HAP-1 (cell line): ENCODE results near the gene MCF2L2.

Source experiments
- DNase-seq, 2 experiments: peaks; one replicate each; pipeline ENCODE4 v3.0.0-alpha.2; 2016 to 2020; ENCODE audit warnings: low spot score in 2 of 2
- H3K27me3 ChIP-seq: fragments of 250-450 bp; sonication (Bioruptor Pico); 2 replicates; pipeline ENCODE4 v1.5.1; 2020; ENCODE audit warnings: low read depth, mild to moderate bottlenecking, moderate library complexity
- H3K36me3 ChIP-seq: fragments of 250-450 bp; sonication (Bioruptor Pico); replicated peaks from 2 replicates; pipeline ENCODE4 v1.5.1; 2020; ENCODE audit warnings: mild to moderate bottlenecking
- H3K4me1 ChIP-seq: fragments of 250-450 bp; sonication (Bioruptor Pico); 2 replicates; pipeline ENCODE4 v1.5.1; 2020; ENCODE audit warnings: mild to moderate bottlenecking
- H3K4me3 ChIP-seq: fragments of 250-450 bp; sonication (Bioruptor Pico); 2 replicates; pipeline ENCODE4 v1.5.1; 2020; ENCODE audit warnings: mild to moderate bottlenecking, moderate library complexity
- H3K9me3 ChIP-seq: fragments of 250-450 bp; sonication (Bioruptor Pico); 2 replicates; pipeline ENCODE4 v1.5.1; 2020; ENCODE audit warnings: mild to moderate bottlenecking, moderate library complexity
- in situ Hi-C: fragments of 300-500 bp; cut with MboI; formaldehyde crosslinking; loops from 3 replicates; pipeline ENCODE4 v1.14.3; 2020; ENCODE audit warnings: low sequenced_read_pairs, inconsistent platforms, mixed read lengths

The MCF2L2 gene

DNA sequence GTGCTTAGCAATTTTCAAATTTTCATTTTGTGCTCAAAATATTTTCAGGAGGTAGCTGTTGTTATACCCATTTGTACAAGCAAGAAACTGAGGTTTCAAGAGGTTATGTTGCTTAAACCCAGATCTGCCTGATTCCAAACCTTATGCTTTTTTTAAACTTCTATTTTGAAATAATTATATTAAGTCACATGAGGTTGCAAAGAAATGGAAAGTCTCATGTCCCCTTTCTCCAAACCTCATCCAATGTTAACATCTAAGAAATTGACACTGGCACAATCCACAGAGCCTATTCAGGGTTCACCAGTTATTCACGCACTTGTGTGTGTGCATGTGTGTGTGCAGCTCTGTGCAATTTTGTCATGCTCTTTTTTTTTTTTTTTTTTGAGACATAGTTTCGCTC is 140.3 kb downstream of the MCF2L2 start:
- Histone ChIP-seq H3K9me3 (no peaks in the 10 kb centered on the region), H3K27me3 (no peaks in the 10 kb centered on the region), H3K4me3 (no peak overlapping the region), H3K4me1 (peaks cover 12% of the 10 kb centered on the region), H3K36me3 (no peaks in the 10 kb centered on the region)
- in situ Hi-C loops: no loop called here
- DNase-seq: no peak

DNA sequence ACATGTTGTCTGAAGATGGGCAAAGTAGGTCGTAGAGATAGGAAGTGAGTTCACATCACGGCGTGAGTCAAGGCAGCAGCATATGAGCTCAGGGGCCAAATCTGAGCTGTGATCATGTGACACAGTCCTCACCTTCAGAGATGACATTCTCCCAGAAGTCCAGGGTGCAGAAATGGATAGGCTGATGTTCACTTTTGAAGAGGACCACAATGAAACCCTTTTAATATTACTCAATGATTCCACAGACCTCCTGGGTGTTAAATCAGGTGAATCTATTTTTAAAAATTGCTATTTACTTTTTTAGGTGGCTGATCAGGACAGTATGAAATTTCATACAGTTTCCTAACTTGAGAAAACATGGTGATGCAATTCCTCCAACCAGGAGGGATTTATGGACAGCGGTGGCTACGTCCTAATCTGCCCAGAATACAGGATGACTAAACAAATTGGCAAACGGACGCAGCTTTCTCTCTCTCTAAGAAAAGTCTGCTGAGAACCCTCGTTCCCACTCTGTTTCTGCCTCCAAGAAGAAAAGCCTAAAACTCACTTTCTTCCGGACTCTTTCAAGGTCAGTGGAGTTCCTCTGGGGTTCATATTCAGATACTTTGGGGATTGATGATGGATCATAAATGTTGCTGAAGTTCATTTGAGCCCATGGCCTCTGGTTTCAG is 141.0 kb downstream of the MCF2L2 start:
- Histone ChIP-seq H3K9me3 (no peaks in the 10 kb centered on the region), H3K36me3 (no peaks in the 10 kb centered on the region), H3K27me3 (no peaks in the 10 kb centered on the region), H3K4me1 (peaks cover 12% of the 10 kb centered on the region), H3K4me3 (no peak overlapping the region)
- no peak for DNase-seq
- in situ Hi-C loops: no loop called here

DNA sequence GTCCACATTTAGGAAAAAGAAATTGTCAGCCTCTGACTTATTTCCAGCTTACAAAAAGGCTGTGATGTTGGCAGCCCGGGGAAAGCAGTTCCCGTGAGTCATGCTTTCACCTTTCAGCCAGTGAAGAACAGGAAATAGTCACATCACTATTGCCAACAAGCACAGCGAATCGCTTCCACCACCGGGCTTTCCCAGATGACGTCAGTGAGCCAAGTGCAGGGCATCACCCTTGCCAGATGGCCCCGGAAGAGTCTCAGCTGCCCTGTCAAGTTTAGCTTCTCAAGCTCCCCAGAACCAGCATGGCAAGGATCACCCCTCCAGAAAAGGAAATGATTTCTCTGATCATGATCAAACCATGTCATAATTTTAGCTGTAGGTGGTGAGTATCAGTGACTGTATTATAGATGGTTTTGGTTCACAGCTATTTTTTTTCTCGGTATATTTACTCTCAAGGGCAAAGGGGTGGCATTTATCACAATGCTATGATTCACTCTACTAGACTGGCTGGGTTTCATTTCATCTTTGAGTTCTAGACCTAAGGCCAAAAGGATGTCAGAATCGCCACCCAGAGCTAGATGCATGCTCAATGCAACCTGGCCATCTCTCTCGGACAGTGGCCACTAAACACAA is 142.5 kb downstream of the MCF2L2 start:
- no peak for DNase-seq
- Histone ChIP-seq H3K36me3 (no peaks in the 10 kb centered on the region), H3K4me3 (no peak overlapping the region), H3K4me1 (peaks cover under 1% of the 10 kb centered on the region), H3K9me3 (no peaks in the 10 kb centered on the region), H3K27me3 (no peaks in the 10 kb centered on the region)
- in situ Hi-C loops: no loop called here

DNA sequence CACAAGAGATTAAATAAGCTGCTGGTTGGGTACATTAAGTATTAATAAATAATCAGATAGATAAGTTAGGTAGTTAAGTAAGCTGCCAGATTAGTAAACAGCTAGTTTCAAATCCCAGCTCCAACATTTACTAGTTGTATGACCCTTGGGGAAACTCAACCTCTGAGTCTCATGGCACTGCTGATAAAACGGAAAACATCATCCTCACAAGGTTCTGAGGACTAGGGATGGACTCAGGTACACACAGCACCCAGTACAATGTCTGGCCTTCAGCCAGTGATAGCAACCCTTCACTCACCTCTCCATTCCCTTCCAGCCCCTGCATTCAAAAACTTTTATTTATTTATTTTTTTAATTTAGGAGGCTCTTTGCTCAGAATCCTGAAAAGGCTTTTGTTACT is 143.1 kb downstream of the MCF2L2 start:
- Histone ChIP-seq H3K4me3 (no peak overlapping the region), H3K4me1 (no peaks in the 10 kb centered on the region), H3K36me3 (no peaks in the 10 kb centered on the region), H3K9me3 (no peaks in the 10 kb centered on the region), H3K27me3 (no peaks in the 10 kb centered on the region)
- DNase-seq: no peak
- in situ Hi-C loops: no loop called here

DNA sequence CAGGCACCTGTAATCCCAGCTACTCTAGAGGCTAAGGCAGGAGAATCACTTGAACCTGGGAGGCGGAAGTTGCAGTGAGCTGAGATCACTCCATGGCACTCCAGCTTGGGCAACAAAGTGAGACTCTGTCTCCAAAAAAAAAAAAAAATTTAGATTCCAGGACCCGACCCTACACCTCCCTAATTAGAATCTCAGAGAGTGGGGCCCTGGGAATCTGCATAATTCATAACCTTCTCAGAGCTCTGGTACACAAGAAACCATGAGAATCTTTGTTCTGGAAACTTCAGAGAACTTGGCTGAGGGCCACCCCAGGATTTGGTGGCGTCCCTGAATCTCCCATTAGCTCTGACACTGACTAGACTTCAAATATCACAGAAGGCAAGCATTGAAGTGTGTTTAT is 143.8 kb downstream of the MCF2L2 start:
- Histone ChIP-seq H3K36me3 (no peaks in the 10 kb centered on the region), H3K4me3 (no peak overlapping the region), H3K27me3 (no peaks in the 10 kb centered on the region), H3K9me3 (no peaks in the 10 kb centered on the region), H3K4me1 (no peaks in the 10 kb centered on the region)
- in situ Hi-C loops: no loop called here
- no peak for DNase-seq

DNA sequence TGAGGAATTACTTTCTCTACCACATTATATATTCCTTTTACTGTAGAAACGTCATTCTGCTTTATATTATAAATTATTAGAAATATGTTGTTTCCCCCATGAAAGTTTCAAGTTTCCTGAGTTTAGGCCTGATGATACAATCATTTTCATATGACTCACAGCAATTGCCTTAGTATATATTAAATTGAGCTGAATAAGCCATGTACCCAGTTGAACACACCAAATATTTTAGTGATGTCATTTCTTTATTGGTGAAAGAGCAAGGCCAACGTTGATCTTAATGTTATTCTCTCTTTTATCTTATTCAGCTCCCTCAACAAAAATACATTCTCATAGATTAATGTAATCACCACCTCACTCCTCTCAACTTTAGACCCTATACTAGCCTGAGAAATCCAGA is 144.5 kb downstream of the MCF2L2 start:
- no peaks in the 10 kb centered on the region for H3K9me3 ChIP-seq
- DNase-seq: no peak
- in situ Hi-C loops: no loop called here
- no peaks in the 10 kb centered on the region for H3K27me3 ChIP-seq
- H3K36me3 ChIP-seq: no peaks in the 10 kb centered on the region
- no peaks in the 10 kb centered on the region for H3K4me1 ChIP-seq
- no peak overlapping the region for H3K4me3 ChIP-seq

DNA sequence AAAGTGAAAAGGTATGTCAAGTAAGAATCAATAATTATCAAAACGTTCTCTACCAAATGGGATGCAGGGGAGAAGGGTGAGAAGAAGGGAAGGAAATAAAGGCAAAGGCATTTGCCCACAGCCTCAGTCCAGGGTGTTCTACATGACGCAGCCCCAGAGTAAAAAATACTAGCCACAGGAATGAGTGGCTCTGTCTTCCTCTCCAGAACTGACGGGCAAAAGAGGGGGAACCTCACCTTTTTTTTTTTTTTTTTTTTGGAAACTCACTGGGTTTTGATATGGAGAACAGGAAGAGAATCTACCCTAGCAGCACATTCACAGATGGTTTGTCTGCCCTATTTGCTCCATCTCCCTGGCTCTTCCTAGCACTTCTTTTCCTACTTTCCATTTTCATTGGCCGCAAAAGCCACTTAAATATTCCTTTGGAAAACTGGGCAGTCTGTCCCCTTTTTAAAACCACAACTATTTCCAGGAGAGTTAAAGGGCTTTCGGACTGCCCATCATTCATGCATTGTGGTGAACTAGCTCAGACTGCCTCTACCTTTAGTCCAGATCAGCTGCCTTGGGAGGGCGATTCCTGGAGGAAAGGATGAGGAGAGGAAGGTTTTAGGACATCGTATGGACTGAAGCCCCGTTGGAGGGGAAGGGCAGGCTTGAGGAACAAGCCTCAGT is 147.2 kb downstream of the MCF2L2 start:
- Histone ChIP-seq H3K4me3 (no peak overlapping the region), H3K9me3 (no peaks in the 10 kb centered on the region), H3K4me1 (no peaks in the 10 kb centered on the region), H3K27me3 (no peaks in the 10 kb centered on the region), H3K36me3 (no peaks in the 10 kb centered on the region)
- in situ Hi-C loops: no loop called here
- DNase-seq: no peak

DNA sequence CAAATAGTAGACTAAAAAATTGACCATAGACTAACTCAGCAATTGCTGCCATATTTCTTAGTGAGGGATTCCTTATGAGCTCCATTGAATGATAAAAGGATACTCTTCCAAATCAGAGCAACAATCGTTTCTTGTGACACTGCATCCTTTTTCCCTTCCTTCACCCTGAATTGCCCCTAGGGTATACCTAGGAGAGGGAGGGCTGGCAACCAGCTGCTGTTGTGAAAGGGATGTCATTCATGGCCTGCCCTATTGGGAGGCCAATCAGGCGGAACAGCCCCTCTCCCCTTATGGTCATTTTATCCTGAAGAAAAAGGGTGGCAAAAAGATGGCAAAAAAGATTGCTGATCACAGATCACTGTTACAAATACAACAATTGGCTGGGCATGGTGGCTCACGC is 149.0 kb downstream of the MCF2L2 start:
- in situ Hi-C loops: no loop called here
- no peaks in the 10 kb centered on the region for H3K9me3 ChIP-seq
- no peaks in the 10 kb centered on the region for H3K36me3 ChIP-seq
- no peak for DNase-seq
- H3K27me3 ChIP-seq: no peaks in the 10 kb centered on the region
- H3K4me3 ChIP-seq: no peak overlapping the region
- 0 out of 2 replicates have a peak, but pooled peaks cover 3% of the 10 kb centered on the region for H3K4me1 ChIP-seq

DNA sequence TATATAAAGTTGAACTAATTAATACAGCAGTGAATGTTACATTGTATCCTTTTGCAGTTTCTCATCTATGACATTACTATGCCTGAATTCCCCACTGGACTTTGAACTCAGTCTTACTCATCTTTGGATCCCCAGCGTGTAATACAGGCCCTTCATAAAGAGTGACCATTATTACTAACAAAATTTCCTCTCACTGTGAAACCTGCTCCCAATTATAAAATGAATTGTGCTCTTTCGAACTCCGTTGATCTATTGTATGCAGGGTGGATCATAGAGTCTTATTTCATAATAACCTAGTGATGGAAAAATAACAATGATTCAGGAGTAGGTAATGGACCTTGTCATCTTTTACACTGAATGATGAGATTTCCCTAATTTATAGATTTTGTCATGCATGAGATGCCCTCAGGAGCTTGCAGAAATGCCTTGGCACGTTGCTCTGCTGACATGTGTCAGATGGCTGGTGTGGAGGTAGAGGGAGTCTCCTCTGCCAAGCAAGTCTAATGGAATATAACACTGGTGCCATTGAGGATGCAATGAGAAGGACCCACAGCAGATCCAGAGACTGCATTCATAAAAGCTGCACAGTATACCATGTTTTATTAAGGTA is 149.8 kb downstream of the MCF2L2 start:
- H3K36me3 ChIP-seq: no peaks in the 10 kb centered on the region
- H3K4me3 ChIP-seq: no peak overlapping the region
- H3K4me1 ChIP-seq: 0 out of 2 replicates have a peak, but pooled peaks cover 3% of the 10 kb centered on the region
- no peak for DNase-seq
- in situ Hi-C loops: no loop called here
- no peaks in the 10 kb centered on the region for H3K27me3 ChIP-seq
- H3K9me3 ChIP-seq: no peaks in the 10 kb centered on the region

DNA sequence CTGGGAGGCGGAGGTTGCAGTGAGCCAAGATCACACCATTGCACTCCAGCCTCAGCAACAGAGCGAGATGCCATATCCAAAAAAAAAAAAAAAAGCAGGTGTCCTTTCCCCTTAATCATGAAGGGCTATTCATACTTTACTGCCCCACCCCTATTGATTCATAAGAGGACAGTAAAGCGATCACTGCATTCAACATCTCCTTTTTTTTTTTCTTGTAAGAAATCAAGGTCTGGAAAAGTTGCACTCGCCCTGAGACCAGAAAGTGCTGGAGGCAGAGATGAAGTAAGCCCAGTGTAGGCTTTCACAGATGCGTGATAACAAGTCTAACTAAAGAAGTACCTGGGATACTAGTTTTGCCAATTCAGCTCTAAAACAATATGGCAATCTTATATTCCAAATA is 151.2 kb downstream of the MCF2L2 start:
- H3K36me3 ChIP-seq: no peaks in the 10 kb centered on the region
- in situ Hi-C loops: no loop called here
- 0 out of 2 replicates have a peak, but pooled peaks cover 3% of the 10 kb centered on the region for H3K4me1 ChIP-seq
- no peak for DNase-seq
- H3K27me3 ChIP-seq: no peaks in the 10 kb centered on the region
- H3K9me3 ChIP-seq: no peaks in the 10 kb centered on the region
- no peak overlapping the region for H3K4me3 ChIP-seq

DNA sequence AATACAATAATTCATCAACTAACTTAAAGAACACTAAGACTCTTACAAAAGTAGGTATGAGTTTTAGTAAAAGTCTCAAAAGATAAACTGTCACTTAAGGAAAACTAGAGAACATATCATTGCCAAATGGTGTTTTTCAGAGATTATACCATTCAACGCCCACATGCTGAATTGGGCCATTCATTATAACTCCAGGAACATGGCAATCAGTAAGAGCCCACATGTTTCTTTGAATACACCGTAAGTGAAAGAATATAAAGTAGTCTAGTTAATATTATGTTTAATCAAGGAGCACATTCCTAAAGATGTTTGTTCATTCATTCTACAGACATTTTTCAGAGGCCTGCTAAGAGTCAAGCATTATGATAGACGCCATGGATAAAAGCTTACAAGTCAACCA is 152.5 kb downstream of the MCF2L2 start:
- Histone ChIP-seq H3K9me3 (no peaks in the 10 kb centered on the region), H3K36me3 (no peaks in the 10 kb centered on the region), H3K4me3 (no peak overlapping the region), H3K27me3 (no peaks in the 10 kb centered on the region), H3K4me1 (0 out of 2 replicates have a peak, but pooled peaks cover 3% of the 10 kb centered on the region)
- DNase-seq: no peak
- in situ Hi-C loops: no loop called here

DNA sequence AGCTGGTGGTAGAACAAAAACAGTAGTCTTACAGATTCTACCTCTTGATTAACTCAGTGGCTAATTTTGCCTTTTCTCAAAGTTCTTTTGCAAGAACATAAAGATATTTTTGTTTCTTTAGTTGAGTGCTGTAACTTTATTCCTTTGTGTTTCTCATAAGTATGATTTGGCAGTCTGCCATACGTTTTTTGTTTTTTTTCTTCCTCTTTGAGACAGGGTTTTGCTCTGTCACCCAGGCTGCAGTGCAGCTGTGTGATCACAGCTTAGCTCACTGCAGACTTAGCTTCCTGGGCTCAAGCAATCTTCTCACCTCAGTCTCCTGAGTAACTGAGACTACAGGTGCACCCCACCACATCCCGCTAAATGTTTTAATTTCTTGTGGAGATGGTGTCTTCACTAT is 153.0 kb downstream of the MCF2L2 start:
- in situ Hi-C loops: no loop called here
- Histone ChIP-seq H3K4me1 (0 out of 2 replicates have a peak, but pooled peaks cover 3% of the 10 kb centered on the region), H3K36me3 (no peaks in the 10 kb centered on the region; the same call in 1 of the 2 replicates), H3K27me3 (no peaks in the 10 kb centered on the region), H3K9me3 (no peaks in the 10 kb centered on the region), H3K4me3 (no peak overlapping the region)
- DNase-seq: no peak

DNA sequence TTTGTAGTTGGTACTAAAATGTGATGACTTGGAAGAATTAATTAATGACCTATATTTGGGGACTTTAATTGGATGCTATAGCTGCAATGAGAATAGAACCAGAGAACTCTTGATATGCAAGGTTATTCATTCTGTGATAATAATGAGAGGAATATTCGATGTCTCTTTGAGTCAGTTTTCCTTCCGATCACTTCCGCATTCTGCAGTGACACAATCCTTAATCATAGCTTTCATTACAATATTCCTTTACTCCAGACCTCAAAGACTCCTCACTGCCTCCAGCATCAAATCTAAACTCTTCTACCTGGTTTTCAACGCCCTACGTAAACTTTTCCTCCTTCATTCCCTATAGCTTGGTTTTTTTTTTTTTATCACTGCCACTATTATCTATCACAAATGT is 153.8 kb downstream of the MCF2L2 start:
- Histone ChIP-seq H3K27me3 (no peaks in the 10 kb centered on the region), H3K9me3 (no peaks in the 10 kb centered on the region), H3K4me1 (0 out of 2 replicates have a peak, but pooled peaks cover 3% of the 10 kb centered on the region), H3K36me3 (peaks cover 8% of the 10 kb centered on the region), H3K4me3 (no peak overlapping the region)
- in situ Hi-C loops: no loop called here
- no peak for DNase-seq

DNA sequence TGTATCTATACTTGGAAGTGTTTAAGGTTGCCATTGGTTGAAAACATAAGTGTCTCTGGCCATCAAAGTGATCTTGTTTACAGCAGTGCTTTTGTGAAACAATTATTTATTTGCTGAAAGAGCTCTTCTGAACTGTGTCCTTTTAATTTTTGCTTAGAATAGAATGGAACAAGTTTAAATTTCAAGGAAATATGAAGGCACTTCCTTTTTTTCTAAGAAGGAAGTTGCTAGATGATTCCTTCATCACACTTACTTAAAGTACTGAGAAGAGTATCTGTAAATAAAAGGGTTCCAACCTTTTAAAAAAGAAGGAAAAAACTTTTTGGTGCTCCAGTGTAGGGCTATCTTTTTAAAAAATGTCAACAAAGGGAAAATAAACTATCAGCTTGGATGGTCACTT is 155.6 kb downstream of the MCF2L2 start:
- Histone ChIP-seq H3K4me1 (peaks cover 9% of the 10 kb centered on the region; the same call in 1 of the 2 replicates), H3K9me3 (no peaks in the 10 kb centered on the region), H3K36me3 (peaks cover 9% of the 10 kb centered on the region), H3K27me3 (no peaks in the 10 kb centered on the region), H3K4me3 (no peak overlapping the region)
- no peak for DNase-seq
- in situ Hi-C loops: no loop called here
